ENCODE measurements around the gene DIDO1.

DNA sequence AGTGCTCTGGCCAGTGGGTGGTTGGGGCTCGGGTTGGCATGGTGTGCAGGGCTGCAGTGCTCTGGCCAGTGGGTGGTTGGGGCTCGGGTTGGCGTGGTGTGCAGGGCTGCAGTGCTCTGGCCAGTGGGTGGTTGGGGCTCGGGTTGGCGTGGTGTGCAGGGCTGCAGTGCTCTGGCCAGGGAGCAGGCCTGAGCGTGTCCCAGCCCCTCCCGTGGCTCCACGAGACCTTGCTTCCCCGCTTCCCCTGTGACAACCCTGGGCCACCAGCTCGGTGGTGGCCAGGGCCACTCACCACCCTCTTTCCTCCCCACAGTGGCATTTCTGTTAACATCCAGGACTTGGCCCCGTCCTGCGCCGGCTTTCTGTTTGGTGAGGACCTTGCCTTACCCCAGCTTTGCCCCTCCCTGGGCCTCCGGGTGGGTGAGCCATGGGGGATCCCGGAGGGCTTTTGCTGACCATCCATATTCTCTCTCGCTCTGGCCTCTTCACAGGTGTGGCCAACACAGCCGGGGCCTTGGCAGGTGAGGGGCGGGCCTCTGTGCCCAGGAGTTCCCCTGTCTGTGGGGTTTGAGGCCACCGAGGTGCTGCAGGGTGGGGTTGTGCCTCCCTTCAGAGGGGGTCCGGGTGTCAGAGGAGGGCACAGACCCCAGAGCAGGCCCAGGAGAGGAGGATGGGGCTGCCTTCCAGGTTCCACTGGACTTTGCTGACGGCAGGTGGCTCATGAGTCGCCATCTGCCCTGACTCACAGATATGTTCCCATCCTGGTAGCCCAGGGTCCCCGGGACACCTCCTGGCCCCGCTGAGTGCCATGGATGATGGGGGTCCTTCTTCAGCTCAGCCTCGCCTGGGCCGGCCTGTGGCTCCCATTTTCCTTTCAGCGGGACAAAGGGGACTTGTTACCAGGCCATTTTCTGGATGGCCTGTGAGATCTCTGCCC, 40.2 kb upstream of the DIDO1 start:
- TF ChIP-seq, protein P1, sequence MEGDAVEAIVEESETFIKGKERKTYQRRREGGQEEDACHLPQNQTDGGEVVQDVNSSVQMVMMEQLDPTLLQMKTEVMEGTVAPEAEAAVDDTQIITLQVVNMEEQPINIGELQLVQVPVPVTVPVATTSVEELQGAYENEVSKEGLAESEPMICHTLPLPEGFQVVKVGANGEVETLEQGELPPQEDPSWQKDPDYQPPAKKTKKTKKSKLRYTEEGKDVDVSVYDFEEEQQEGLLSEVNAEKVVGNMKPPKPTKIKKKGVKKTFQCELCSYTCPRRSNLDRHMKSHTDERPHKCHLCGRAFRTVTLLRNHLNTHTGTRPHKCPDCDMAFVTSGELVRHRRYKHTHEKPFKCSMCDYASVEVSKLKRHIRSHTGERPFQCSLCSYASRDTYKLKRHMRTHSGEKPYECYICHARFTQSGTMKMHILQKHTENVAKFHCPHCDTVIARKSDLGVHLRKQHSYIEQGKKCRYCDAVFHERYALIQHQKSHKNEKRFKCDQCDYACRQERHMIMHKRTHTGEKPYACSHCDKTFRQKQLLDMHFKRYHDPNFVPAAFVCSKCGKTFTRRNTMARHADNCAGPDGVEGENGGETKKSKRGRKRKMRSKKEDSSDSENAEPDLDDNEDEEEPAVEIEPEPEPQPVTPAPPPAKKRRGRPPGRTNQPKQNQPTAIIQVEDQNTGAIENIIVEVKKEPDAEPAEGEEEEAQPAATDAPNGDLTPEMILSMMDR (conservative IDR thresholded peaks at IDR 0.05; ENCODE audit: low read length), result no peak
- no peak for TF ChIP-seq EZH2phosphoT487 (IDR thresholded peaks at IDR 0.05; ENCODE audit: borderline replicate concordance, low read depth, low read length)
